ENCODE measurements around the gene UGCG.

The UGCG gene

GRCh38 chr9:111919875-111920274 lies 23.3 kb downstream of the UGCG start:
- TF ChIP-seq, protein P1, sequence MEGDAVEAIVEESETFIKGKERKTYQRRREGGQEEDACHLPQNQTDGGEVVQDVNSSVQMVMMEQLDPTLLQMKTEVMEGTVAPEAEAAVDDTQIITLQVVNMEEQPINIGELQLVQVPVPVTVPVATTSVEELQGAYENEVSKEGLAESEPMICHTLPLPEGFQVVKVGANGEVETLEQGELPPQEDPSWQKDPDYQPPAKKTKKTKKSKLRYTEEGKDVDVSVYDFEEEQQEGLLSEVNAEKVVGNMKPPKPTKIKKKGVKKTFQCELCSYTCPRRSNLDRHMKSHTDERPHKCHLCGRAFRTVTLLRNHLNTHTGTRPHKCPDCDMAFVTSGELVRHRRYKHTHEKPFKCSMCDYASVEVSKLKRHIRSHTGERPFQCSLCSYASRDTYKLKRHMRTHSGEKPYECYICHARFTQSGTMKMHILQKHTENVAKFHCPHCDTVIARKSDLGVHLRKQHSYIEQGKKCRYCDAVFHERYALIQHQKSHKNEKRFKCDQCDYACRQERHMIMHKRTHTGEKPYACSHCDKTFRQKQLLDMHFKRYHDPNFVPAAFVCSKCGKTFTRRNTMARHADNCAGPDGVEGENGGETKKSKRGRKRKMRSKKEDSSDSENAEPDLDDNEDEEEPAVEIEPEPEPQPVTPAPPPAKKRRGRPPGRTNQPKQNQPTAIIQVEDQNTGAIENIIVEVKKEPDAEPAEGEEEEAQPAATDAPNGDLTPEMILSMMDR (IDR thresholded peaks at IDR 0.05; ENCODE audit: borderline replicate concordance, insufficient read depth, low read depth, low read length), result no peak
- H3K4me3 ChIP-seq (ENCODE audit: low read depth, low read length), result no peak overlapping the region

DNA sequence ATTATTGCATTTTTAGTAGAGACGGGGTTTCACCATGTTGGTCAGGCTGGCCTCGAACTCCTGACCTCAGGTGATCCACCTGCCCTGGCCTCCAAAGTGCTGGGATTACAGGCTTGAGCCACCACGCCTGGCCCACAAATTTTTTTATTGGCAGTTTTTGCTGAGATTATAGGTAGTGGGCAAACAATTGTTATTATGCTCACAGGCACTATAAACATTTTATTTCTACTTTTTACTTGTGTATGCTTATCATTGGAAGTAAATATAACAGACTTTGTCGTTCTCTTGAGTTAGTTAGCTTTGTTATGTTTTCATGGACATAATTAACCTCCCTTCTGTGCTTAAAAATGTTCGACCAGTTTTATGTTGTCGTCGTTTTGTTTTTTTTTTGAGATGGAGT lies 23.9 kb downstream of the UGCG start:
- TF ChIP-seq, protein P1 (IDR thresholded peaks at IDR 0.05; ENCODE audit: borderline replicate concordance, insufficient read depth, low read depth, low read length), result no peak
- no peak overlapping the region for H3K4me3 ChIP-seq (ENCODE audit: low read depth, low read length)

GRCh38 chr9:111922324-111923013 lies 25.9 kb downstream of the UGCG start:
- TF ChIP-seq, protein P1 (IDR thresholded peaks at IDR 0.05; ENCODE audit: borderline replicate concordance, insufficient read depth, low read depth, low read length), result no peak
- H3K4me3 ChIP-seq (ENCODE audit: low read depth, low read length), result no peak overlapping the region

GRCh38 chr9:111924281-111924680 lies 27.7 kb downstream of the UGCG start:
- TF ChIP-seq, protein P1 (IDR thresholded peaks at IDR 0.05; ENCODE audit: borderline replicate concordance, insufficient read depth, low read depth, low read length), result no peak
- no peak overlapping the region for H3K4me3 ChIP-seq (ENCODE audit: low read depth, low read length)

- TF ChIP-seq, protein P1 (IDR thresholded peaks at IDR 0.05; ENCODE audit: borderline replicate concordance, insufficient read depth, low read depth, low read length), result no peak
- no peak overlapping the region for H3K4me3 ChIP-seq (ENCODE audit: low read depth, low read length)
These were observed 28.6 kb downstream of the UGCG start for GRCh38 chr9:111925017-111925770.

DNA sequence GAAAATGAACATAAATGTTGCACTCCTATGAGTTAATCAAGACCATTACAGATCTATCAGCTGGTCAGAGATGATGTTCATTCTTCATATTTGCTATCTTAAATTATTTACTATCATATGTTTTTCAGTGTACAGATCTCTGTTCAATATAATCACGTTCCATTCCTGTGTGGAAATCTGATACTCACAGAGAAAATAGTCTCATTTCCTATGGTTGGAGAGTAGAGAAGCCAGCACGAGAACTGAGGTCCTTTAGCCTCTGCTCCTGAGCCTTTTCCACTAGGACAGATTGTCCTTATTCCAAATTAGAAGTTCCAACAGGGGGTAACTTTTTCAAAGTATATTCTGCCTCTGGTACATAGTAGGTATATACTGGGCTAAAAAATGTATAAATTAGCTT lies 29.2 kb downstream of the UGCG start:
- TF ChIP-seq, protein P1 (IDR thresholded peaks at IDR 0.05; ENCODE audit: borderline replicate concordance, insufficient read depth, low read depth, low read length), result no peak
- no peak overlapping the region for H3K4me3 ChIP-seq (ENCODE audit: low read depth, low read length)

DNA sequence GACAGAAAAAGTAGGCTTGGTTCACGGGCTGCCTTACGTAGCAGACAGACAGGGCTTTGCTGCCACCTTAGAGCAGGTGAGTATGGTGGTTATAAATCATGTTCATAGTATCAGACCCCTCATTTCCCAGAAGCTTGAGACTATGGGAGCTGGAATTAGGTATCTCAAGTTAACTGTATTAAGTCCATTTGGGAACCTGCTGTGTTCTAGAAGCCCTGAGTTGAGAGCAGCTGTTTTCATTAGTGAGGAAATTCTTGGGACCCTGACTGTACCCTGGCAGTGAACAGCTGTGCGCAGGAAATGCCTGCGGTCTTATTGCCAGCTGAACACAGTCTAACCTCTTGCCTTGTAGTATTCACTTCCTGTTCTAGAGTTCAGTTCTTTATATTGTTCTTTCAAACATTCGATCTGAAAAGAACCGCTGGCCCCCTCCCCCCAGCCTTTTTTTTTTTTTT lies 29.8 kb downstream of the UGCG start:
- TF ChIP-seq, protein P1 (IDR thresholded peaks at IDR 0.05; ENCODE audit: borderline replicate concordance, insufficient read depth, low read depth, low read length), result no peak
- no peak overlapping the region for H3K4me3 ChIP-seq (ENCODE audit: low read depth, low read length)
